Spleen (tissue), 11 donors: ENCODE measurements around the gene TNFRSF25. TPM values are rescaled to one million over a fixed set of nuclear protein-coding genes. Genes with fewer than 3 reads are reported as not detected.

Experiments
- DNase-seq: peaks from one replicate; pipeline ENCODE4 v3.0.0-alpha.2; 2020
- H3K27ac ChIP-seq, 8 donors: fragments of 200-600 bp; sonication (generic) in 7 of 8; 1 replicate in 4 of 8; 2 replicates in 4 of 8; pipeline versions ENCODE4 v1.5.0 to v1.8.0; 2016 to 2021; ENCODE audit warnings: inconsistent platforms in 4 of 8, mild to moderate bottlenecking in 4 of 8, moderate library complexity in 1 of 8
- H3K27me3 ChIP-seq, 7 donors: fragments of 200-600 bp; sonication (generic) in 6 of 7; replicated peaks in 1 of 7; 1 replicate in 4 of 7; 2 replicates in 3 of 7; pipeline versions ENCODE4 v1.5.0 to v1.8.0; 2016 to 2021; ENCODE audit warnings: inconsistent platforms in 3 of 7, mild to moderate bottlenecking in 1 of 7
- H3K36me3 ChIP-seq, 6 donors: fragments of 200-600 bp; sonication (generic) in 5 of 6; 1 replicate in 4 of 6; 2 replicates in 2 of 6; pipeline versions ENCODE4 v1.5.0 to v1.8.0; 2016 to 2021; ENCODE audit warnings: inconsistent platforms in 2 of 6
- H3K4me1 ChIP-seq, 6 donors: fragments of 200-600 bp; sonication (generic) in 5 of 6; 1 replicate in 3 of 6; 2 replicates in 3 of 6; pipeline versions ENCODE4 v1.5.0 to v1.8.0; 2016 to 2021; ENCODE audit warnings: inconsistent platforms in 3 of 6
- H3K4me3 ChIP-seq, 8 donors: fragments of 200-600 bp; sonication (generic) in 7 of 8; 1 replicate in 4 of 8; 2 replicates in 4 of 8; pipeline versions ENCODE4 v1.5.0 to v1.8.0; 2016 to 2021; ENCODE audit warnings: inconsistent platforms in 4 of 8, mild to moderate bottlenecking in 4 of 8, moderate library complexity in 2 of 8
- H3K9me3 ChIP-seq, 8 donors: fragments of 200-600 bp; sonication (generic) in 7 of 8; 1 replicate in 4 of 8; 2 replicates in 4 of 8; pipeline versions ENCODE4 v1.5.0 to v1.8.0; 2016 to 2021; ENCODE audit warnings: inconsistent platforms in 4 of 8
- POLR2A ChIP-seq, 3 donors: fragments of 450-650 bp; IDR thresholded peaks; one replicate each; pipeline ENCODE4 v1.5.1; 2017; ENCODE audit warnings: antibody characterized with exemption in 3 of 3, mild to moderate bottlenecking in 1 of 3
- POLR2AphosphoS5 ChIP-seq, 3 donors: sonication (generic); formaldehyde crosslinking; IDR thresholded peaks; one replicate each; pipeline ENCODE4 v1.5.1; 2017; ENCODE audit warnings: antibody characterized with exemption in 3 of 3
- WGBS, 5 donors: extraction: QIAGEN DNeasy Blood & Tissue Kit in 3 of 5; methylation state at CpG; one replicate each; pipeline versions ENCODE4 v1.1.5 to v1.1.7; 2013 to 2018; 5-methylcytosine and 5-hydroxymethylcytosine counted together
- intact Hi-C: fragments of 100-400 bp; cut with DNase I; formaldehyde crosslinking; loops from one replicate; pipeline ENCODE4 v1.15.0; 2023; ENCODE audit warnings: low total_unique reads
- polyA plus RNA-seq, 3 donors: library from polyadenylated mRNA; stranded (reverse); fragments of 200-250 nt; gene quantifications; one replicate each; pipeline ENCODE4 v1.2.1, GENCODE V29; 2013
- total RNA-seq, 7 donors: library from RNA; depleted of rRNA in 3 of 7; stranded (reverse); fragments of >200 nt in 3 of 7; fragmentation: NEBNext Ultra II Directional in 4 of 7; extraction: Animal tissue kit (Norgen Biotek cat#: 25700) in 4 of 7; gene quantifications; one replicate each; pipeline versions ENCODE4 v1.1.0 to v1.2.1, GENCODE V29; 2016 to 2021
- TF ChIP-seq, protein P1 (sequence below), 11 experiments: fragments of 200-600 bp in 7 of 11; fragments of 450-650 bp in 4 of 11; sonication (generic) in 4 of 11; IDR thresholded peaks in 8 of 11; conservative IDR thresholded peaks in 3 of 11; 1 replicate in 7 of 11; 2 replicates in 4 of 11; pipeline versions ENCODE4 v1.4.0 to v1.8.0; 2016 to 2021; ENCODE audit warnings: antibody characterized with exemption in 11 of 11, inconsistent platforms in 4 of 11, mild to moderate bottlenecking in 1 of 11
- donor health status: healthy with polysubstance abuse.
- donor health status: DM: no; HTN: no; CAD: no; lungs with moderate emphysema.
- donor health status: DM: no; HTN: no; CAD: no.
- donor health status: Bipolar disorder and iron deficiency.
- donor health status: healthy.
- donor health status: DM: no; HTN: no; CAD: no.
- donor health status: DM: yes; HTN: yes; CAD: no.

Gene TNFRSF25
- total and polyA plus RNA-seq, 10 donors: 30.9 to 147 (median 66.8) TPM

DNA sequence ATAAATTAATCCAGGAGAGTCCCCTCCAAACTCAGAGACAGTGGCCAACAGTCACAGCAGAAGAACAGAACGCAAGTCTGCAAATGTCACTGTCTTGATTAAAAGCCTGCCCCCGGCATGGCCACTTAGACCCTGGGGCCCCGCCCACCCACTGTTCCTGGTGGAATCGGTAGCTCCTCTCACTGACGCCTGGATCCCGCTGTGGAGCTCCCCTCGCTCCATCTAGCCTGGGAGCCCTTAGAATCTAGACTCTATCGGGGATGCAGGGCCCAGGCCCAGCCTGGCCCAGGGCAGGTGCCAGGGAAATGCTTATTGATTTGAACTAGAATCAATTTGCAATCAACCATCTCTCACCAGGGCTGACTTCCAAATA lies 46.9 kb upstream of the TNFRSF25 start:
- intact Hi-C loops: no loop called here
- Histone ChIP-seq H3K36me3 (no peaks in the 10 kb centered on the region), H3K9me3 (no peaks in the 10 kb centered on the region), H3K4me3 (no peak overlapping the region), H3K27me3 (peaks cover 0 to 8% (median 0%) of the 10 kb centered on the region in 7 donors), H3K27ac (no peak overlapping the region), H3K4me1 (peaks cover 0 to 19% (median 13%) of the 10 kb centered on the region in 6 donors)
- 75 to 91% (median 84%) methylated on average over 5 to 8 of the region's 8 CpGs for WGBS, 5 donors
- DNase-seq: no peak
- no peak for TF ChIP-seq POLR2A (IDR thresholded peaks at IDR 0.05)
- no peak for TF ChIP-seq POLR2AphosphoS5 (IDR thresholded peaks at IDR 0.05)
- TF ChIP-seq, protein P1, sequence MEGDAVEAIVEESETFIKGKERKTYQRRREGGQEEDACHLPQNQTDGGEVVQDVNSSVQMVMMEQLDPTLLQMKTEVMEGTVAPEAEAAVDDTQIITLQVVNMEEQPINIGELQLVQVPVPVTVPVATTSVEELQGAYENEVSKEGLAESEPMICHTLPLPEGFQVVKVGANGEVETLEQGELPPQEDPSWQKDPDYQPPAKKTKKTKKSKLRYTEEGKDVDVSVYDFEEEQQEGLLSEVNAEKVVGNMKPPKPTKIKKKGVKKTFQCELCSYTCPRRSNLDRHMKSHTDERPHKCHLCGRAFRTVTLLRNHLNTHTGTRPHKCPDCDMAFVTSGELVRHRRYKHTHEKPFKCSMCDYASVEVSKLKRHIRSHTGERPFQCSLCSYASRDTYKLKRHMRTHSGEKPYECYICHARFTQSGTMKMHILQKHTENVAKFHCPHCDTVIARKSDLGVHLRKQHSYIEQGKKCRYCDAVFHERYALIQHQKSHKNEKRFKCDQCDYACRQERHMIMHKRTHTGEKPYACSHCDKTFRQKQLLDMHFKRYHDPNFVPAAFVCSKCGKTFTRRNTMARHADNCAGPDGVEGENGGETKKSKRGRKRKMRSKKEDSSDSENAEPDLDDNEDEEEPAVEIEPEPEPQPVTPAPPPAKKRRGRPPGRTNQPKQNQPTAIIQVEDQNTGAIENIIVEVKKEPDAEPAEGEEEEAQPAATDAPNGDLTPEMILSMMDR (IDR thresholded peaks at IDR 0.05 in 8 of 11, conservative IDR thresholded peaks at IDR 0.05 in 3 of 11): no peak

DNA sequence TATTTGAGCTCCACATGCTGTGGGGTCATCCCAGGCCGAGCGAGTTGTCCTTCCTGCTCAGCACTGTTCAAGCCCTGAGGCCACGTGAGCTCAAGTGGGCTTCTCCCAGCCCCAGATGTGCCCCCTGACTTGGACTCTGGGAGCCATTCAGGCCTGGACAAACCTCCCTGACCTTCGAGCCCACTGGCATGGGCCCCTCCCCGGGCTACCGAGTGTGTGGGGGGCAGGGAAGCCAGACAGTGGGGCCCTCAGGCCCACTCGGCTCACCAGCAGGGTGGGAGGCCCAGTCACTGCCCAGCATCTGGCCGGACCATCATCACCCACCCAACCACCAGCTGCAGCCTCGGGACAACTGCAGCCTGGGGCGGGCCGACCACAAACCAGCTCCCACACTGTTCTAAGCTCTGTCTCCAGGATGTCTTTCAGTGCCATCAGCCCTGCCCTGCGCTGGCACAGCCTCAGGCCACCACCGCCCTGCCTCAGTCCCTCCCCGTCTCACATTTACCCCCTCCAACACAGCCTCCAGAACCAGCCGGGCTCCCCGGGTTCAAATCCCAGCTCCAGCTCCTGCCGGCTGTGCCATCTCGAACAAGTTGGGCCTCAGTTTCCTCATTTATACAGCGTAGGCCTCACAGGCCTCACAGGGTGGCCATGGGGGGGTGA lies 46.4 kb upstream of the TNFRSF25 start:
- intact Hi-C loops: no loop called here
- H3K27me3 ChIP-seq: peaks cover 0 to 13% (median 0%) of the 10 kb centered on the region in 7 donors
- no peaks in the 10 kb centered on the region for H3K9me3 ChIP-seq
- no peaks in the 10 kb centered on the region for H3K36me3 ChIP-seq
- no peak overlapping the region for H3K27ac ChIP-seq
- TF ChIP-seq, protein P1 (IDR thresholded peaks at IDR 0.05 in 8 of 11, conservative IDR thresholded peaks at IDR 0.05 in 3 of 11): no peak
- TF ChIP-seq POLR2AphosphoS5 (IDR thresholded peaks at IDR 0.05): no peak
- TF ChIP-seq POLR2A (IDR thresholded peaks at IDR 0.05): no peak
- no peak overlapping the region for H3K4me3 ChIP-seq
- DNase-seq: no peak
- peaks cover 0 to 23% (median 13%) of the 10 kb centered on the region in 6 donors for H3K4me1 ChIP-seq
- WGBS, 5 donors: 78 to 89% (median 88%) methylated on average over 14 to 19 of the region's 19 CpGs

DNA sequence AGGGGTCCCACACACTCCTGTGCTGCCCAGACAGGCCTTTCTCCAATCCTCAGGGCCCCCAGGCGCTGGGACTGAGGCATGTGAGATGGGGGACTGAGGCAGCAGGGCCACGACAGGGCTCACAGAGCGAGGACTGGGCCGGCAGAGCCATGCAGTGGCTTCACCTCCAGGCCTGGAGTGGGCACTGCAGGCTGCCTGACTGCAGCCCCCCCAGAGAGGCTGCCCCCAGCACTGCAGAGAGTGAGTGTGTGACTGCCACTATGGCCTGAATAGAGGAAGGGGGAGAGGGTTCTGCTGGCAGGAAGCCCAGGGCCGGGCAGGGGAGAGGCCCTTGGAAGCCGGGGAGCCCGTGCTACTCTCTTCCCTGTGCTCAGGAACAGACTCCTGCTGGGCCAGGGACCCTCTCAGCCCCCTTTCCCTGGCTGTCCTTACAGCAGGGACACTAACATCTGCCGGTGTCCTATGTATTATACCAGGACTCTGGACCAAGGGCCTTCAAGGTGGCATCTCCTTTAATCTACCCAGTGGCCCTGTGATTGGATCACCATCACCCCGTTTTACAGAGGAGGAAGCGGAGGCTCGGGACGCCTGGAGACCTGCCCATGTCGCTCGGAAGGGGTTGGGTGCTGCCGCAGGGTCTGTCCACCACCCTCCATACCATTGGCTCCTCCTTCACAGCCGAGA lies 45.7 kb upstream of the TNFRSF25 start:
- H3K9me3 ChIP-seq: no peaks in the 10 kb centered on the region
- intact Hi-C loops: no loop called here
- 65 to 82% (median 77%) methylated on average over 5 to 16 of the region's 16 CpGs for WGBS, 5 donors
- H3K36me3 ChIP-seq: no peaks in the 10 kb centered on the region
- no peak for DNase-seq
- H3K4me3 ChIP-seq: no peak overlapping the region
- TF ChIP-seq, protein P1 (IDR thresholded peaks at IDR 0.05 in 8 of 11, conservative IDR thresholded peaks at IDR 0.05 in 3 of 11): no peak
- TF ChIP-seq POLR2A (IDR thresholded peaks at IDR 0.05) (no peak), POLR2AphosphoS5 (IDR thresholded peaks at IDR 0.05) (no peak)
- H3K4me1 ChIP-seq: peaks cover 0 to 26% (median 15%) of the 10 kb centered on the region in 6 donors
- peaks cover 0 to 15% (median 0%) of the 10 kb centered on the region in 7 donors for H3K27me3 ChIP-seq
- H3K27ac ChIP-seq: no peak overlapping the region

DNA sequence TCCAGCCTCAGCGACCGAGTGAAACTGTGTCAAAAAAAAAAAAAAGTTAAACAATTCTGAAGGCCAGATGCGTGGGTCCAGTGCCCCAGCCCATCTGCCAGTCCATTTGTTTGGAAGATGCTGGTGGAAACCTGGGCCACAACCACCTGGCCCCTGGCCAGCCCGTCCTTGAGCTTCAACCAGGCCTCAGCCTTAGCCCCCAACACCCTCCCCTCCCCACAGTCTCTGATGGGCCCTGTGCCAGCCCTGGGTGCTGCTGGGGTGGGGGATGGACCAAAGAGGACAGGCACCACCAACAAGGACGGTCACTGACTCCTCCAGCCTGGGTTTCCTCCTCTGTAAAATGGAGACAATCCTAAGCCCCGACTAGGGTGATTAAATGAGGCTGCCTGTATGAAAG lies 45.1 kb upstream of the TNFRSF25 start:
- Histone ChIP-seq H3K27me3 (peaks cover 0 to 15% (median 0%) of the 10 kb centered on the region in 7 donors), H3K4me3 (no peak overlapping the region), H3K27ac (no peak overlapping the region), H3K9me3 (no peaks in the 10 kb centered on the region), H3K36me3 (no peaks in the 10 kb centered on the region), H3K4me1 (peaks cover 0 to 26% (median 17%) of the 10 kb centered on the region in 6 donors)
- TF ChIP-seq, protein P1 (IDR thresholded peaks at IDR 0.05 in 8 of 11, conservative IDR thresholded peaks at IDR 0.05 in 3 of 11): no peak
- no peak for TF ChIP-seq POLR2AphosphoS5 (IDR thresholded peaks at IDR 0.05)
- TF ChIP-seq POLR2A (IDR thresholded peaks at IDR 0.05): no peak
- DNase-seq: no peak
- WGBS, 5 donors: 73 to 92% (median 79%) methylated on average over 6 of the region's 6 CpGs
- intact Hi-C loops: no loop called here
